ENCODE data around the gene PITX1. TPM values are rescaled to one million over a fixed set of nuclear protein-coding genes. Genes with fewer than 3 reads are reported as not detected.
A peak's percentile ranks its signal among the peaks of the same experiment; 100 is the strongest.

The PITX1 gene
- total and polyA plus RNA-seq, 7 donors = 13.6 to 103 (median 42.7) TPM

DNA sequence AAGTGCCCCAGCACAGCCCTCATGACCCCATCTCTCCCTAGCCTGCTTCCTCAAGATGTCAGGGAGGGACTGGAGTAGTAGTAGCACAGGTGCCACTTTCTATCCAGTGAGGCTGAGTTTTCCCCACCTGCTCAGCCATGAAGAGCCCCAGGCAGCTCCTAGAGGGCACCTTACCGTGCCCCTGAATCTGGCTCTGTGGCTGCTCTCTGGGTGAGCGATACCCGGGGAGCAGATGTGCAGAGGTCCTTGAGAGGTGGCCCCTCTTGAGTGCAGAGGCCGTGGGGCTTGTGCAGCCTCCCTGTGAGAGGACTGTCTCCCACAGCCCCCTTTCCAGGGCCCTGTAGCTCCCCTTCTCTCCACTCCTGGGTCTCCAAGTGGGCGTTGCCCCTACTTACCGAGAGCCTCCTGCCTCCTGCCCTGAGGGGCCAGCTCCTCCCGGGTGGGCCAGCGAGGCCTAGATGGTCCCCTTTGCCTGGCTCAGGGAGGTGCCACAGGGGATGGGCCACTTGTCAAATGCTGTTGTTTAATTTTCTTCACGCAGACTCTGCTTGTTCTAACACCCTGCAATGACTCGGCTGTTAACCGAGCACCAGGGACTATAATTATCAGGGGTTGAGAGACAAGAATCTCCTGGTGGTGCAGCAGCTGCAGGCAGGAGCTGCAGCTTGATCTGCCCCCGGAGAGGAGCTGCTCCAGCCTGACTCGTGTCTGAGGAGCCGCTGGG lies 29.6 kb upstream of the PITX1 start:
- 51 to 60% (median 56%) methylated on average over 14 of the region's 14 CpGs for WGBS, 3 donors
- H3K4me1 ChIP-seq = peaks cover 15% of the 10 kb centered on the region
- H3K9me3 ChIP-seq = no peaks in the 10 kb centered on the region
- H3K4me3 ChIP-seq = no peak overlapping the region
- peak overlapping the region; percentile 36 for H3K27ac ChIP-seq
- TF ChIP-seq, protein P1, sequence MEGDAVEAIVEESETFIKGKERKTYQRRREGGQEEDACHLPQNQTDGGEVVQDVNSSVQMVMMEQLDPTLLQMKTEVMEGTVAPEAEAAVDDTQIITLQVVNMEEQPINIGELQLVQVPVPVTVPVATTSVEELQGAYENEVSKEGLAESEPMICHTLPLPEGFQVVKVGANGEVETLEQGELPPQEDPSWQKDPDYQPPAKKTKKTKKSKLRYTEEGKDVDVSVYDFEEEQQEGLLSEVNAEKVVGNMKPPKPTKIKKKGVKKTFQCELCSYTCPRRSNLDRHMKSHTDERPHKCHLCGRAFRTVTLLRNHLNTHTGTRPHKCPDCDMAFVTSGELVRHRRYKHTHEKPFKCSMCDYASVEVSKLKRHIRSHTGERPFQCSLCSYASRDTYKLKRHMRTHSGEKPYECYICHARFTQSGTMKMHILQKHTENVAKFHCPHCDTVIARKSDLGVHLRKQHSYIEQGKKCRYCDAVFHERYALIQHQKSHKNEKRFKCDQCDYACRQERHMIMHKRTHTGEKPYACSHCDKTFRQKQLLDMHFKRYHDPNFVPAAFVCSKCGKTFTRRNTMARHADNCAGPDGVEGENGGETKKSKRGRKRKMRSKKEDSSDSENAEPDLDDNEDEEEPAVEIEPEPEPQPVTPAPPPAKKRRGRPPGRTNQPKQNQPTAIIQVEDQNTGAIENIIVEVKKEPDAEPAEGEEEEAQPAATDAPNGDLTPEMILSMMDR (IDR thresholded peaks at IDR 0.05) = no peak
- H3K27me3 ChIP-seq (ENCODE audit: insufficient read depth in 3 of 3, low read length in 2 of 3) = no peaks in the 10 kb centered on the region
- intact Hi-C loops (cut with DNase I) = no loop called here
- peak in 3 of 4 donors; percentile 39 to 60 (median 58) for ATAC-seq
- DNase-seq = peak in 1 of 2 donors; percentile 31
- no peaks in the 10 kb centered on the region for H3K36me3 ChIP-seq (ENCODE audit: insufficient read depth in 1 of 2, low read depth in 1 of 2)

DNA sequence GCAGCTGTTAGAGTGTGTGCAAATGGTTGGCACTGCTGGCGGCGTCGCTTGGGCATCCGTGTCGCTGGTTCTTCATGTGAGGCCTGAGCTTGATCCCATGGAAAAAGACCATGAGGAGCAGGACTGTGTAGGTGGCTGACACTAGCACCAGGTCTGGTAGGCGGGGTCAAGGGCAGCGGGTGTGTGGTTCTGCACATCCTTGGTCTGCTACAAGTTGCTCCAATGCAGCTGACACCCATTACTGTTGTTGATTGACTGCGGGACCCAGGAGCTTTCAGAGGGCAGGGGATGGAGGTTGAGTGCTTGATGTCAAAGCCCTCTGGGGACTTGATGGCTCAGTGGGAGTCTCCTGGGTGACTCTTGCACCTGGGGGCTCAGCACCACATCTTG lies 29.0 kb upstream of the PITX1 start:
- WGBS, 3 donors = 74 to 88% (median 77%) methylated on average over 8 of the region's 8 CpGs
- TF ChIP-seq, protein P1 (IDR thresholded peaks at IDR 0.05) = no peak

DNA sequence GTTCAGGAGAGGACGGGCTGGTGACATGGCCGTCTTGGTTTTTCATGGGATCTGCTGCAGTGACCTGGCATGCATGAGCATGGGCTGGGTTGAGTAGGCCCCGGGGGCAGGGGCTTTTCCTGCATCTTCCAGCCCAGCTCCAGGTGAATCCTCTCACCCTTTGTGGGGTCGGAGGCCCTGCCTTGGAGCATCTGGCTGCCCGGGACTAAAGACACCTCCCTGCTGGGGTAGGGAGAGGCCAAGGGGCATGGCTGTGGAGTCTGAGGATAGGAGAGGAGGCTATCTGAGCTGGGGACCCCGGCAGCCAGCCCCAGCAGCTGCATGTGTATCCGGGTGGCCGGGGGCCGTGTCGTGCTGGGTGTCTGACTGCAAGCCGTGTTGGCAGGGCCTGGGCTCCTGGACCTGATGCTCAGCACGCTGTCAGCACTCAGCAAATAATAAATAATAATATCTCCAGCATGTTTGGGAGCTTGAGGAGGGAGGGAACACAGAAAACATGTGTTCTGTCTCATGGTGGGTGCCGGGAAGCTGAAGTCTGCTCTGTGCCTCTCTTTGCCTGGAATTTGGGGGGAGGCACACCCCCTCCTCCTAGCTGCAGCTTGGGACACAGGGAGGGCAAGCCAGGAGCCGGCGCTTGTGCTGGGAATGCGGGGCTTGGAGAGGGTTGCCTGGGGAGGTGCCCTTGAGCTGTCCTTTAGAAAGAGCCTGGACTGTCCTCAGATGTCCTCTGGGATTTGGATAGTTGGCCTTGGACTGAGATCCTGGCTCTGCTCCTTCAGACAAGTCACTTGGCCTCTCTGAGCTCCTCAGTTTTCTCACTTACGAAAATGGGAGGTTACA lies 28.4 kb upstream of the PITX1 start:
- 57 to 63% (median 58%) methylated on average over 17 of the region's 17 CpGs for WGBS, 3 donors
- Histone ChIP-seq H3K36me3 (ENCODE audit: insufficient read depth in 1 of 2, low read depth in 1 of 2) (no peaks in the 10 kb centered on the region), H3K4me3 (no peak overlapping the region), H3K4me1 (peaks cover 15% of the 10 kb centered on the region), H3K9me3 (no peaks in the 10 kb centered on the region), H3K27ac (no peak overlapping the region), H3K27me3 (ENCODE audit: insufficient read depth in 3 of 3, low read length in 2 of 3) (no peaks in the 10 kb centered on the region)
- intact Hi-C loops (cut with DNase I) = no loop called here
- no peak for ATAC-seq
- peak in 1 of 2 donors; percentile 40 for DNase-seq
- TF ChIP-seq, protein P1 (IDR thresholded peaks at IDR 0.05) = no peak

More for the DNA sequence above, 29.0 kb upstream of the PITX1 start:
- no peak overlapping the region for H3K4me3 ChIP-seq
- H3K36me3 ChIP-seq (ENCODE audit: insufficient read depth in 1 of 2, low read depth in 1 of 2) = no peaks in the 10 kb centered on the region
- ATAC-seq (no peak), DNase-seq (peak in 1 of 2 donors; percentile 43)
- peaks cover 15% of the 10 kb centered on the region for H3K4me1 ChIP-seq
- no peaks in the 10 kb centered on the region for H3K27me3 ChIP-seq (ENCODE audit: insufficient read depth in 3 of 3, low read length in 2 of 3)
- intact Hi-C loops (cut with DNase I) = no loop called here
- H3K27ac ChIP-seq = no peak overlapping the region
- no peaks in the 10 kb centered on the region for H3K9me3 ChIP-seq

DNA sequence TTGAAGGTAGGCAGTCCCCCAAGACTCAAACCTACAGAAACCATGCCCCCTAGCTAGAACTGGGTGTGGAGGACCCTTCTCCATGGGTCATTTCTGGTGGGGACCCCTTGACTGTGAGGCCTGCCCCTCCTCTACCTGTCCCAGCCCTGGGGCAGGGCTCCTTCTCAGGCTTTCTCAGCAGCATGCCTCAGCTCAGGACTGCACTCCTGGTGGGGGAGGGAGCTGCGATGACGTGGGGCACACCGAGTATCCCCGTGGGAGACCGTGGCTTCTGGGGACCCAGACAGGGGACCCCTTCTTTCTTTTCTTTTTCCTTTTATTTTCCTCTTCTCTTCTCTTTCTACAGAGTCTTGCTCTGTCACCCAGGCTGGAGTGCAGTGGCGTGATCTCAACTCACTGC lies 27.0 kb upstream of the PITX1 start:
- H3K27ac ChIP-seq = no peak overlapping the region
- H3K27me3 ChIP-seq (ENCODE audit: insufficient read depth in 3 of 3, low read length in 2 of 3) = no peaks in the 10 kb centered on the region
- DNase-seq (peak in 1 of 2 donors; percentile 16), ATAC-seq (no peak)
- no peak overlapping the region for H3K4me3 ChIP-seq
- intact Hi-C loops (cut with DNase I) = no loop called here
- H3K36me3 ChIP-seq (ENCODE audit: insufficient read depth in 1 of 2, low read depth in 1 of 2) = no peaks in the 10 kb centered on the region
- peaks cover 27% of the 10 kb centered on the region for H3K4me1 ChIP-seq
- TF ChIP-seq, protein P1 (IDR thresholded peaks at IDR 0.05) = no peak
- no peaks in the 10 kb centered on the region for H3K9me3 ChIP-seq
- WGBS, 3 donors = 87 to 95% (median 94%) methylated on average over 6 of the region's 6 CpGs

Data from psoas muscle (tissue), 8 donors.